Iris pigment epithelial cell (primary cell): ENCODE results near the gene MFSD2A.
A peak's percentile ranks its signal among the peaks of the same experiment; 100 is the strongest.
"Not testable (repeated sequence)": the region's sequence is repeated elsewhere in the genome, so short reads cannot be mapped to it uniquely, and the experiment has no call there.

Experiments used
- DNase-seq: peaks from one replicate; pipeline ENCODE4 v3.0.0-alpha.2; 2011; ENCODE audit warnings: low read depth

Gene MFSD2A

DNA sequence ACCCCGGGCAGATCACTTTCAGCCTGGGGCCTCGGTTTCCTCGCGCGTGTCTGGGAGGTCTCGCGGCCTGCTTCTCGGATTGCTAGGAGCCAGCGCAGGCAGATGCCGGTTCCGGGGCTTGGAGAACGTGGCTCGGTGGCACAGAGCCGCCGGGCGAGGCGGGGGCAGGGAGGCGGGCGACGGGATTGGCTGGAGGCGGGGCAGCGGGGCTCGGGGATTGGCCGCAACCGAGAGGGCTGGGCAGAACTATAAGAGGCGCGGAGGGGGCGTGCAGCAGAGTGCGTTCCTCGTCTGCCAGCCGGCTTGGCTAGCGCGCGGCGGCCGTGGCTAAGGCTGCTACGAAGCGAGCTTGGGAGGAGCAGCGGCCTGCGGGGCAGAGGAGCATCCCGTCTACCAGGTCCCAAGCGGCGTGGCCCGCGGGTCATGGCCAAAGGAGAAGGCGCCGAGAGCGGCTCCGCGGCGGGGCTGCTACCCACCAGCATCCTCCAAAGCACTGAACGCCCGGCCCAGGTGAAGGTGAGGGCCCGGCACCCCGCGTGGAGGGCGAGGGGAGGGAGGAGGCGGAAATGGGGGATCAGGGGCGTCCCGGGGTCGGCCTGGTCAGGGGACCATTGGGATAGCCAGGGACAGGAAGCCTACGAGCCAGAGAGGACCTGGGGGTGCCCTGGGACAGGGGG lies at the start of gene MFSD2A:
Gene MFSD2A (plus strand): TSS at position 276 of the 677 bp plus-strand sequence. CDS start 148 bp downstream, at position 424.
- peak; percentile 94 for DNase-seq

- DNase-seq, result no peak
These were observed 49.8 kb upstream of the MFSD2A start for GRCh38 chr1:39905172-39905571.

DNA sequence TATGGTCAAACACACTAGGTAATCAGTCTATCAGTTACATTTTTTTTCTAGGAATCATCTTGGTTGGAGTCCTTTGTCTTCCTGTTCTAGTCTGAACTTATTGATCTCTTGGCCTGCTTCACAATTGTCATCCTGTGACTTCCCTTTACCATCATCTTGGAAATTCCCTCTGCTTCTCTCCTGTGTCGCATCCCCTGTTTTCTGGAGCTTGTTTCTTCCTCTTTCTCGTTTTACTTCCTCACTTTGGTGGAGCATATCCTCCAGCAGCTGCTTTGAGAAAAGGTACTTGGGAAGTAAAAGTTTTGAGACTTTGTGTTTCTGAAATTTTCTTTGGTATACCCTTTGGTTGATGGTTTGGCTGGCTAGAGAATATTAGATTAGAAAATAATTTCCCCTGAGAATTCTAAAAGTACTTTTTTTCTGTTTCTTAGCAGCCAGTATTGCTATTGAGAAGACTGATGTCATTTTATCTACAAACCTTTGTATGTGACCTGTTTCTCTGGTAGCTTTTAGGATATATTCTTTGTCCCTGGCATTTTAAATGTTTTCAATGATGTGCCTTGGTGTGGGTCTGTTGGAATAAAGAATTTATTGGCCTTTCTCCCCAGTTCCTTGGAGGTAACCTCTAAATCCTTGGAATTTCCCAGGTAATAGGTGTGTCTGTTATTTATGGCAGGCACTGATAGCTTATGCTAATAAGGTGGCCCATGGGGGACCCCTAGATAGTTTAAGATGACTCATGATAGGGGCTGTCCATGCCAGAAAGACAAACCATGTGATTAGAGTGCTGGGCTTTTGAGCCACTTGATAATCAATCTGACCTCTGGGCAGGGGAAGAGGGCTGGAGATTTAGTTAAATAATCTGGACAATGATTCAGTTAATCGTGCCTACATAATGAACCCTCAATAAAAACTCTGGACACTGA lies 47.2 kb upstream of the MFSD2A start:
- no peak for DNase-seq

- no peak for DNase-seq
These were observed 46.4 kb upstream of the MFSD2A start for GRCh38 chr1:39908534-39908933.

DNA sequence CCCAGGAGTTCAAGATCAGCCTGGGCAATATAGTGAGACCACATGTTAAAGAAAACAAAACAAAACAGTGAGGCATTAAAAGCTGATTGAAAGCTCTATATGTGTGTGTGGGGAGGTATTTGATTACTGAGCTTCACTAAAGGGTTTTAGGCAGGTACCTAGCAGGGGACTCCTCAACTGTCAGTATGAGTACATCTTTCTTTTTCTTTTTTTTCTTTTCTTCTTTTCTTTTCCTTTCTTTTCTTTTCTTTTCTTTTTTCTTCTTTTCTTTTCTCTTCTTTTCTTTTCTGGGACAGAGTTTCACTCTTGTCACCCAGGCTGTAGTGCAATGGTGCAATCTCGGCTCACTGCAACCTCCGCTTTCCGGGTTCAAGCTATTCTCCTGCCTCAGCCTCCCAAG lies 44.7 kb upstream of the MFSD2A start:
- no peak for DNase-seq

- not testable (repeated sequence) for DNase-seq
These were observed 41.8 kb upstream of the MFSD2A start for GRCh38 chr1:39913136-39913535.

GRCh38 chr1:39915499-39916129 lies 39.3 kb upstream of the MFSD2A start:
- DNase-seq, result no peak

GRCh38 chr1:39917825-39918224 lies 37.1 kb upstream of the MFSD2A start:
- DNase-seq, result peak; percentile 27

GRCh38 chr1:39919545-39919944 lies 35.4 kb upstream of the MFSD2A start:
- DNase-seq, result peak; percentile 67

GRCh38 chr1:39922251-39922688 lies 32.7 kb upstream of the MFSD2A start:
- DNase-seq, result no peak

- peak; percentile 7 for DNase-seq
These were observed 29.1 kb upstream of the MFSD2A start for GRCh38 chr1:39925721-39926342.

DNA sequence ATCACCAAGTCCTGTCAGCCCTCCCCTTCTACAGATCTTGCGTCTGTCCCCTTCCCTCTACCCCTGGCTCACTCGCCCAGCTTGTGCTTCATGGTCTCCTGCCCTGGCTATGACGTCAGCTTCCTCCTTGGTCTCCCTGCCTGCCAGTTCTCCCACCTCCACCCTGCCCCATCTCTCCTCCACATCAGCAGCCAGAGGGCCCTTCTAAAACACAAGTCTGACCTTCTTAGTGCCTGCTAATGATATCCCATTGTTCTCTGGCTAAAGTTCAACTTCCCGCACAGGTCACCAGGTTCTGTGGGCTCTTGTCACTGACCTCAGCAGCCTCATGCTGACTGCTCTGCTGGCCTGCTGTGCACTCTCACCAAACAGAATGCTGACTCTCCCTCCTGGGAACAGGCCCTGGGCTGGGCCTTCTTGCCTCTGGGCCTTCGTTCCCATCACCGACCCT lies 28.6 kb upstream of the MFSD2A start:
- DNase-seq, result no peak

DNA sequence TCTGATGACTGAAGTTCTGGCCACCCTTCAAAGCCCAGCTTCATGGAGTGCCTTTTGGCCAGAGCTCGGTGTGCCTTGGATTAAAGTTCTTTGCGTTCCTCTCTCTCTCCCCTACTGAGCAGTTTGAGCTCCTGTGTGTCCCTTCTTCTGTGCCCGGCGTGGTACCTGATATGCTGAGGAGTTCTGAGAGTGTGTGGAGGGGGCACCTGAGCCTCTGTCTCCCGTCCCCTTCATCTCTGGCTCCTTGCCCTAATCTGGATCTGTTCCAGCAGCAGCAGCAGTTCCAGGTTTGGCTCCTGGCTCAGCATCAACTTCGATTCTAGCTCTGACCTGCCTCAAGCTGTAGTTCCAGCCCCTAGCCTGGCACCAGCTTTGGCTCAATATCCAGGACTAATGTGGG lies 28.1 kb upstream of the MFSD2A start:
- no peak for DNase-seq

GRCh38 chr1:39927538-39927937 lies 27.4 kb upstream of the MFSD2A start:
- DNase-seq, result no peak

GRCh38 chr1:39928809-39929587 lies 25.9 kb upstream of the MFSD2A start:
- DNase-seq, result no peak

DNA sequence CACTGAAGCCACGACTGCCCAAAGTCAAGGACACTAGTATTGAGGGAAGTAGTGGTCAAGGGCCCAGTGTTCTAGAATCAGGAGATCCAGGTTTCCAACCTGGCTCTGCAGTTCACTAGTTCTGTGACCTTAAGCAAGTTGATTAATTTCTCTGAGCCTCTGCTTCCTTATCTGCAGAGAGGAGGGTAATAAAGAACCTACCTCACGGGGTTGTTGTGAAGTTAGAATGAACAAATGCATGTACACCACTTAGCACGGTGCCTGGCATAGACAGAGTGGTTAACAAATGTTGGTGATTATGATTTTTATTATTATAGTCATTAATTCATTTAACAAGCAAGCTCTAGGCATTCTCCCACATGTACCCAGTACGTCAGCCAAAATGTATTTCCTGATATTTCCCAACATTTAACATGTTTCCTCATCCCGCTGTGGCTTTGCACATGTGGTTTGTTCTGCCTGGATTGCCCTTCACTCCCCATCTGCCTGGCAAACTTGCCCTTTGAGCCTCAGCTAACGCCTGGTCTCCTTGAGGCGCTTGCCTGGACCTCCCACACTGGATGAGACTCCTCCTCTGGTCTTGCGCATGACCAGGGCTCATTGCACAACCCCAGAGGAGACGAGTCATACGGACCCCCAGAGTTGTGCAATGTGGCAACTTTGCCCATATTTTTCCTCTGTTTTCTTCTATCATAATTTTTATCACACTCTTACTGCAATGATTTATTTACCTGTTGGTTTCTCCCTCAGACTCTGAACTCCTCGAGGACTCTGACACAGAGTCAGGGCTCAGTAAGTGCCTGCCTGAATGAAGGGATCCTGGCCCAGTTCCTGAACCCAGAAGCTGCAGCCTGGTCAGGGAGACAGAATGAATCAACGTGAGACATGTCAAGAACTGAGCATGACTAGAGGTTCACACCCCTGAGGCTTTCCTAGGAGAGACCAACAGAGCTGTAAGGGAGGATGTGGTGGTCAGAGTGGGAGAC lies 20.7 kb upstream of the MFSD2A start:
- peak; percentile 98 for DNase-seq

- DNase-seq, result no peak
These were observed 18.0 kb upstream of the MFSD2A start for GRCh38 chr1:39936724-39937491.

GRCh38 chr1:39938856-39939255 lies 16.1 kb upstream of the MFSD2A start:
- no peak for DNase-seq

- no peak for DNase-seq
These were observed 14.7 kb upstream of the MFSD2A start for GRCh38 chr1:39940253-39940652.
